HG02970 (cell line): ENCODE measurements around the gene ATF3.
"Not testable (repeated sequence)": the region's sequence is repeated elsewhere in the genome, so short reads cannot be mapped to it uniquely, and the experiment has no call there.

Source experiments
- ATAC-seq: cut with Tn5 transposase; IDR thresholded peaks from one replicate; pipeline ENCODE4 v1.9.1; 2021; ENCODE audit warnings: mild to moderate bottlenecking, moderate library complexity, moderate number of reproducible peaks; ENCODE audit not compliant: unreplicated experiment, low FRiP score

ATF3 gene

DNA sequence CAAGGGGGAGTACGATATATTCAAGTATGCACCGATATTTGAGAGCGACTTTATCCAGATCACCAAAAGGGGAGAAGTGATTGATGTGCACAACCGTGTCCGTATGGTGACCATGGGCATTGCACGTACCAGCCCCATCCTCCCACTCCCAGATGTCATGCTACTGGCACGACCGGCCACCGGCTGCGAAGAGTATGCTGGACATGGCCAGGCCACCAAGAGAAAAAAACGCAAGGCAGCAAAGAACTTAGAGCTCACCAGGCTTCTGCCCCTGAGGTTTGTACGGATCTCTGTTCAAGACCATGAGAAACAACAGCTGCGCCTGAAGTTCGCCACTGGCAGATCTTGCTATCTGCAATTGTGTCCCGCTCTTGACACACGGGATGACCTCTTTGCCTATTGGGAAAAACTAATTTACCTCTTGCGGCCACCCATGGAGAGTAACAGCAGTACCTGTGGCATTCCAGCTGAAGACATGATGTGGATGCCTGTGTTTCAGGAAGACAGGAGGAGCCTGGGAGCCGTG, 16.5 kb downstream of the ATF3 start:
- no peak for ATAC-seq

DNA sequence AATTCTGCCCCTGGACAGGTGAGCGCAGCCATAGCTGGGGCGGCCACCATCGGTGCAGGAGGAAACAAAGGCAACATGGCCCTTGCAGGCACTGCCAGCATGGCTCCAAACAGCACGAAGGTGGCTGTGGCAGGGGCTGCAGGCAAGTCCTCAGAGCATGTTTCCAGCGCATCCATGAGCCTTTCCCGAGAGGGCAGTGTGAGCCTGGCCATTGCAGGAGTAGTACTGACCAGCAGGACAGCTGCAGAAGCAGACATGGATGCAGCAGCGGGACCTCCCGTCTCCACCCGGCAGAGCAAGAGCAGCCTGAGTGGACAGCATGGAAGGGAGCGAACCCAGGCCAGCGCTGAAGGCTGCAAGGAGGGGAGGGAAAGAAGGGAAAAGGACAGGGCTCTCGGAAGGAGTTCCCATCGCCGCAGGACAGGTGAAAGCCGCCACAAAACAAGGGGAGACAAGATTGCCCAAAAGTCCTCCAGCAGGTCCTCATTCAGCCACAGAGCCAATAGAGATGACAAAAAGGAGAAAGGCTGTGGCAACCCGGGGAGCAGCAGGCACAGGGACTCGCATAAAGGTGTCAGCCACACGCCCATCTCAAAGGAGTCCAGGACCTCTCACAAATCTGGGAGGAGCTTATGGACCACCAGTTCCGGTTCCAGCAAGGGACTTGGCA, 17.4 kb downstream of the ATF3 start:
- no peak for ATAC-seq

DNA sequence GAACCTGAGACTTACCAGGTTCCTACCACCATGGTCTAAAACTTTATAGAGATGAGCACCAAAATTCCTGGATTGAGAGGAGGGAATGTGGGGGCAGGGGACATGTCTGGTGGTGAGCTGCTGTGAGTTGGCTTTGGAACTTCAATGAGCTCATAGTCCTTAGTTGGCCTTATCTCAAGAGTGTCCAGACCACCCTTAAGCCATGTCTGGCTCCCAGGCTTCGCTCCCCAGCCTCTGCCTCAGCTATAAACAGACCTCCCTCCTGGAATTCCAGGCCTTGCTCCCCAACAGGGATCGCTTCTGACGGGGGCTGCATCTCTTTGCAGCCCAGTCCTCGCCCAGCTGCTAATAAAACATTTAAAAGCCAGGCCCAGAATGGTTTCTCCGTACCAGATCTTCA, 19.5 kb downstream of the ATF3 start:
- no peak for ATAC-seq

DNA sequence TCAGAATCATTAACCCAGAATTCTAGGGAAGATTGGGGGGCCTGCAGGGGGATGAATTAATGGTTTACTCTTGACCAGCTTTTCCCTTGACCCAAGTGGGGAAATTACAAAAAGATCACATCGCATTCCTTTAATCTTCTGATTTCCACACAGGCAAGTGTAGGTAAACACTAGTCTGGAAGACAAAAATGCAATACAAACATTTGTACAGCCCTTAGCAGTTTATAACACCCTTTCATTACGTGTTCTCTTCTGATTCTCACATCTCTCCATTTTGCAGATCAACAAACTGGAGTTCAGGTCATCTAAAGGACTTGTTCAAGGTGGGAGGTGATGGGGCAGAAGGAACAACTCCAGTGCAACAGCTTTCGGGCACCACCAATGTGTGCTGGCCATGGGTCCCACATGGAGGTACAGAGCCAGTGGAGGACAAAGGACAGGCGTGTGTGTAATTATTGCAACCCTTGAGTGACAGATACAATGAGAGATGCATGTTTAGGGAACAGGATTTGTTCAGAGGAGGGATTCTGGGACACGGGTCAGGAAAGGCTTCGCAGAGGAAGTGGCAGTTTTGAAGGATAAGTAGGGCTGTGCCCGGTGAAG, 20.4 kb downstream of the ATF3 start:
- no peak for ATAC-seq

DNA sequence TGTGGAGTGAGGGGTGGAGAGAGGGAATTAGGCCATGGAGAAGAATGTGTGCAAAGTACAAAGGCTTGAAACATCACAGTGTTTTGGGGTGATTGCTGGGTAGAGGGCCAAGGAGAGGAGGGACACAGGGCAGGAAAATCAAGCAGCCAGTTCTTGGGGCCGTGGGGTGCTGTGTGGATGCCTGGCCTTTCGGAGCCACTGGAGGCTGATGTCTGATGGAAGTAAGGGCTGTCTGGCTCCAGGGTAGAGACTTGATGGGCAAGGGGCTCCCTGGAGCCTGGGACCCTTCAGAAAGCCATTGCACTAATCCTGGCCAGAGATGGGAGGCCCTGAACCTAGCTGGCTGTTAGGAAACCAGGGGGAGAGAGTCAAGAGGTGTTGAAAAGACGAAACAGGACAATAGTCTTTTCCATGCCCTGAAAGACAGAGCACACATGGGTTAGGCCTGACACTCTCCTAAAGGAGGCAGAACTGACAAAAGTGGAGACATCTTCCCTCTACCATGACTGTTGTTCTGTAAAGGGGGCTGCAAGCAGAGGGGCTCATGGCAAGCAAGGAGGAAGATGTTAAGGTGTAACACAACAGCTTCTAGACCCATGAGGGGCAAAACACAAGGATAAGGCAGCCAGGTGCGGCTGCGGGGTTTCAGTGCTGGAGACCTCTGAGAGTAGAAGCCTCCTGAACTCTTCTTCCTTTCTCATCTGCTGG, 21.0 kb downstream of the ATF3 start:
- ATAC-seq: no peak

DNA sequence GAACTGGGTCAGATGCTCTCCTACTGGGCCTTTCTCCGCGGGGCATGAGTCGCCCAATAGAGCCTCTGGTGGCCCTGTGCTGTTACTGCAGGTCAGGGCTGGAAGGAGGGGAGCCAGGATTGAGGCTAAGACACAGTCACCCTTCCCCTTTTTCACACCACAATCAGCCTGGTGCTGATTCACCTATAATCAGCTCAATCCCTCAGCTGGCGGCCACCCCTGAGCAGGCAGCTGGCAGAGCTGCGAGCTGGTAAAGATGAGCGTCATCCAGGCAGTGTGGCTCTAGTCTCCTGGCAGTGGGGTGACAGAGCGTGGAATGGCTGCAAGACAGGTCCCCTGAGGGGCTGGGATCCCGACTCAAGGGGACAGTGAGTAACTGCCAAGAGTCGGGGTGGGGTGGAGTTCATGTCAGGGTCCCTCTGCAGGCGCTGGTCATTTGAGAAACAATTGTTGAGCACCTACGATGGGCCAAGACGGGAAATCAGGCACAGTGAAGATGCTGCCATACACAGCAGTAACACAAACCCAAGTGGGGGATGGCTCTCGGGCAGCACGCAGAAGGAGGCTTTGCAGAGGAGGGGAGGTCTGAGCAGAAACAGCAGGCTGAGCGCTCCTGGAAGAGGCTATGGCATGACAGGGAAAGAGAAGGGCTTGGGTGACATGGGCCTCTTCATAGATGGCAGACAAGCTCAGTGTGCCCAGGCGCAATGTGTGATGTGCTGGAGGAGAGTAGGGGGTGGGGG, 21.8 kb downstream of the ATF3 start:
- ATAC-seq: peak; percentile 64

DNA sequence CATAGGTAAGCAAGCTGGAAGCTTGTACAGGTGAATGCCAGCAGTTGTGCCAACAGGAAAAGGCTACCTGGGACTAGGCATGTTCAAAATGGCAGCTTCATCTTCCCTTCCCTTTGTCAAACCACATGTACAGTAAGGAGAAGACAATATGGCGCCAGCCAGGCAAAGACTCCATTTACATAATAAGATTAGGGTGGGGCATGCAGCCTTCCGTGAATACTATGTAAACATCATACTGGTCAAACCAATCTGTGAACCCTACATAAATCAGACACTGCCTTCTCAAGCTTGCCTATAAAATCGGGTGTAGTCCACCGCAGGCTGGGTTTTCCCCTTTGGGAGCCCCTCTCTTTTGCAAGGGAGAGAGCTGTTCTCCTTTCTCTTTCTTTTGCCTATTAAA, 24.6 kb downstream of the ATF3 start:
- no peak for ATAC-seq

DNA sequence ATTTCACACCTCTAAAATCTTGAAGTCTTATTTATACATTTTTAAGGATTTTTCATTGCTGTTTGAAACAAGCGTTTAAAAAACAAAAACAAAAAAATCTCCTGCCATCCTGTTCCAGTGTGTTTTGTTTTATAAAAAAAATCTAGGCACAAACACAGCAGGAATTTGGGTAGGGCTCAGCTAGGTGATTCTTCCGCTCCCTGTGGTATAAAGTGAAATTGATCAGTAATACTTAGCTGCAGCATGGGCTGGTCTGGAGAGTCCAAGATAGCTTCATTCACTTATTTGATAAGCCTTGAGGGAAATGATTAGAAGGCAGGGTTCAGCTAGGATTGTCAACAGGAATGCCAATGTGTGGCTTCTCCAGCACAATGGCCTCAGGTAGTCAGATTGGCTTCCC, 25.7 kb downstream of the ATF3 start:
- ATAC-seq: no peak

DNA sequence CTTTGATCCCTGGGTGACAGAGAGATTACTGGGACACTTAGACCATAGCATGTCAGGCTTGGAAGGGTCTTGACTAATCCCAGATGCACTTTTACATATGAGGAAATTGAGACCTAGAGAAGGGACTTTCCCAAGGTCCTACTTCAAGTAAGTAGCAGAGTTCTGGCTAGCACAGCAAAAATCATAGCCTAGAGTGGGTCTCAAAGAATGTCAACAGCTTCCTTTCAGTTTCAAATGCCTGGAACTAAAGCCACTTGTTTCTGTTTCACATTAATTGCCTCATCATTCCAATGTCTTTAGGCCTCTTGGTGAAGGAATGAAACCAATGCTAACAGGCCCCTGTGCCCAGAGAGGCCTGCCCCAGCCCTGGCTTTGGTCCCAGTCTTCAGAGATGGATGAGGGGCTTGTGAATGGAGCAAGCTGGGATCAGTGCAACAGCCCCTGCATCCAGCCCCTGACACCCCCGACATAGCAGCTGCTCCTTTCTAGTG, 26.6 kb downstream of the ATF3 start:
- no peak for ATAC-seq

DNA sequence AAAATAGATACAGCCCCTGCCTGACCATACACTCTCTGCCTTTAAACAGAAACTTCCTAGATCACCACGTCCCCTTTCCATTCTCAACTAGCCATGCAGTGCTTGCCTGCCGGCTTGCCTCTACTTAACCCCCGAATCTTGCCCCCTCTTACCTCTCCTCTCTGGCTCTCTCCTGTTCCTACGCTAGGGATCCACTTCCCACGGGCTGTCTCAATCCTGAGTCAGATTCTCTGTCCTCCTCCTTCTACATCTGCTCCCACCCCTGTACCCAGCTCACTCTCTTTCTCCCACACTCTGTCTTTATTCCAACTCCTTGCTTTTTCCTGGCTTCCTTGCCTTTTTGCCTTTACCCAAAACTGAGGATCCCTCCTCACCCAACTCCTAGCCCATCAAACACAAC, 29.3 kb downstream of the ATF3 start:
- ATAC-seq: no peak

DNA sequence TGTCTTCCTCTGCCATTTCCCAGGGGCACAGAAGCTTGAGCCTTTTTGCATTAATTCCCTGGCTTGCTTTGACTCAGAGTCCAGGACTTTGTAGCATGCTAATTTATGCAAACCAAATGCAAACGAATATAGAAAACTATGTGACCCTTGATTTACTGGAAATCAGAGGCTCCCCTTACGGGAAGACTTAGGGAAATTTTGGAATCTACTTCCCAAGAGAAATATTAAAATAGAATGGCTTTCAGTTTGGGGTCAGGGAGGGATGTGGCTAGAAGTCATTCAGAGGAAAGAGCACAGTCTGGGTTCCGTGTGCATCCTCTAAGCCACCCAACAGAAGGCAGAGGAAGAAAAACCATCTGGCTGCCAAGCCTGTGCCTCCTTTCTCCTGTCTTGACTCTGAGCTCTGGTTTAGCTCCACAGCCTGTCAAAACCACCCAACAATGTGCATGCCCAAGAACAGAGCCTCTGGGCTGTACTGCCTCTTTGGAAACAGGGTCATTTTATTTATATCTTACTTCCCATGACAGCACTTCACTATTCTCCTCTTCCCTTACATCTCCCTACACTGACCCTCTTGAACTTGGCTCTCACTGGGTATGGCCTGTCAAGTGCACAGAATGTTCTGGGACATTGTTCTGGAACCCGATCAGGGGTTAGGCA, 30.1 kb downstream of the ATF3 start:
- ATAC-seq: no peak

DNA sequence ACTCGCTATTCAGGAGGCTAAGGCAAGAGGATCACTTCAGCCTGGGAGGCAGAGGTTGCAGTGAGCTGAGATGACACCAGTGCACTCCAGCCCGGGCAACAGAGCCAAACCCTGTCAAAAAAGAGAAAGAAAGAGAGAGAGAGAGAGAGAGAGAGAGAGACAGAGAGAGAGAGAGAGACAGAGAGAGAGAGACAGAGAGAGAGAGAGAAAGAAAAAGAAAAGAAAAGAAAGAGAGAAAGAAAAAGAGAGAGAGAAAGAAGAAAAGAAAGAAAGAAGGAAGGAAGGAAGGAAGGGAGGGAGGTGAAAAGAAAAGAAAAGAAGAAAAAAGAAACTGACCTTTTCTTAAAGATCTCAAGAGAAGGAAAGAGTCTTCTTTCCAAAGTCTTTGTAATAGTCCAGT, 31.0 kb downstream of the ATF3 start:
- ATAC-seq: not testable (repeated sequence)

DNA sequence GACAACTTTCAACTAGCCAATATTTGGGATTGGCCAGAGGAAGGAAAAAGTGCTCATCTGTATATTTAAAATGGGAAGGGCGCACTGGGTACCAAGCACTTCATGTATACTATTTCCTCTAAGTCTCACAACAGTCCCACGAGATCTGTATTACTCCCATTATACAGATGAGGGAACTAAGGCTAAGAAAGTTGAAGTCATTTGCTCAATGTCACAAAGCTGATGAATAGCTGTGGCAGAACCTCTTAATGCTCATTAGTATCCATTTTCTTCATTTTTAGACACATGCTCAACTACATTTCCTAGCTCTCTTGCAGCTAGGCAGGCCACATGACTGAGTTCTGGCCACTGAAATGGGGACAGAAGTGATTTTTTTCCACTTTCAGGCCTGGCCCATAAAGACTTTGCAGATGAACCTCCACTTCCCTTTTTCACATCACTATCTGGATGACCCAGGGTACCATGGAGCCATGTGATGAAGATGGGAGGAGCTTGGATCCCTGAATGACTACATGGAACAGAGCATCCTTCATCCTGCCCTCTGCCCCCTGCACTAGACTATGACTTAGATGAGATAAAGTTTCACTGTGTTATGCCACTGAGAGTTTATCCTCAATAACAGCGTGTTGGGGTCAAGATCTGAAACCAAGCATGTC, 31.8 kb downstream of the ATF3 start:
- ATAC-seq: no peak

DNA sequence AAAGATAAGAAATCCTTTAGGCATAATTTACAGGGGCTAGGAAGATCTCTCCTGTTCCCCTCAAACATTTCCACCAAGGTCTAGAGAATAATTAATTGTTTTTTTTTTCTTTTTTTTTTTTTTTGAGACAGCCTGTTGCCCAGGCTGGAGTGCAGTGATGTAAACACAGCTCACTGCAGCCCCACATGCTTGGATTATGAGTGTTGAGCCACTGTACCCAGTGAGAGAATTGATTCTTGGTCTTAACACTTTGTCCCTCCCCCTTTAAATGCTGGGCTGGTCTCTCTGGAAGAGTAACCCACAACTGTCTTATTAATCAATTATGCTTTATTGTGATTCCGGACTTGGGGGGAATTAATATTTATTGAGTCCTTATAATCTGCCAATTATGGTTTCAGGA, 33.4 kb downstream of the ATF3 start:
- no peak for ATAC-seq

DNA sequence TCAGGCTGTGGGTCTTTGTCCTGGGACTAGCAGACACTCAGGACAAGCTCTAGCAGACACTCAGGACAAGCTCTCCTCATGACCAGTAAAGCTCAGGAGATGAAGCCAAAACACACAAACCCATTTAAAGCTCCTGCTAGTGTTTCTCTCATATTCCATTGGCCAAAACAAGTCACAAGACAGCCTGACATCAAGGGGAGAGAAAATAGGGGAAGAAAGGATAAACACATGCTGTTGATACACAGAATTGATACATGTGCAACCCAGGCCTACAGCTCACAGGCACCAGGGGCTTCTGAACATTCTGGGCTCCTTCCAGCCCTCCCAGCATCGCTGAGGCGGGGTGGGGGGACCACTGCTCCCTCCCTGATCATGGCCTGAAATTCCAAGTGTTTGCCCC, 35.3 kb downstream of the ATF3 start:
- ATAC-seq: no peak

DNA sequence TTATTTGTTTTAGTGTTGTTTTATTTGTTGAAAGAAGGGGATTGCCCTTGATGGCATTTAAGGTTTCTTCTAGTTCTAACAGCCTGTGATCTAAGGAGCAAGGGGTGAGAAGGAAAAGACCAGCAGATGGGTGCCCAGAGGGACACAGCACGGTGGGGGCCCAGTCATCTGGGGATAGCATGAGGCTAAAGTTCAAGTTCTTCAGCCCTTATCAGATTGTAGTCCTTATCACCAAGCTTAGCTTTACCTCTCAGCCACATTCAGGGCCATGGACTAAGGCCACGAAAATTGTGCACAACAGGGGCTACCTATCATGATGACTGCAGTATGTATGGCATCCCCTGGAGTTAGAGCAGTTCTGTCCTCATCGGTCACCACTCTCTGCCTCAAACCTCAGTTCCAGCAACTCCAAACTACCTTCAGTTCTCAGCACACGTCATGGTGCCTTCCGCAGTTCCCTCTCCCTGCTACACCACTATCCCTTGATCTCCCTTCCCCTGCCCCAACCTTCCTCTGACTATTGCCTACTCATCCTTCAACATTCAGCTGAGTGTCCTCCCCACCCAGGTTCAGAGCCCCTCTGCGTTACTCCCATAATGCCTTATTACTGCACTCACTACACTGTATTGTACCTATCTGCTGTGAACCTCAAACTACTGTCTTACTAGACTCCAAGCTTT, 36.4 kb downstream of the ATF3 start:
- ATAC-seq: no peak

DNA sequence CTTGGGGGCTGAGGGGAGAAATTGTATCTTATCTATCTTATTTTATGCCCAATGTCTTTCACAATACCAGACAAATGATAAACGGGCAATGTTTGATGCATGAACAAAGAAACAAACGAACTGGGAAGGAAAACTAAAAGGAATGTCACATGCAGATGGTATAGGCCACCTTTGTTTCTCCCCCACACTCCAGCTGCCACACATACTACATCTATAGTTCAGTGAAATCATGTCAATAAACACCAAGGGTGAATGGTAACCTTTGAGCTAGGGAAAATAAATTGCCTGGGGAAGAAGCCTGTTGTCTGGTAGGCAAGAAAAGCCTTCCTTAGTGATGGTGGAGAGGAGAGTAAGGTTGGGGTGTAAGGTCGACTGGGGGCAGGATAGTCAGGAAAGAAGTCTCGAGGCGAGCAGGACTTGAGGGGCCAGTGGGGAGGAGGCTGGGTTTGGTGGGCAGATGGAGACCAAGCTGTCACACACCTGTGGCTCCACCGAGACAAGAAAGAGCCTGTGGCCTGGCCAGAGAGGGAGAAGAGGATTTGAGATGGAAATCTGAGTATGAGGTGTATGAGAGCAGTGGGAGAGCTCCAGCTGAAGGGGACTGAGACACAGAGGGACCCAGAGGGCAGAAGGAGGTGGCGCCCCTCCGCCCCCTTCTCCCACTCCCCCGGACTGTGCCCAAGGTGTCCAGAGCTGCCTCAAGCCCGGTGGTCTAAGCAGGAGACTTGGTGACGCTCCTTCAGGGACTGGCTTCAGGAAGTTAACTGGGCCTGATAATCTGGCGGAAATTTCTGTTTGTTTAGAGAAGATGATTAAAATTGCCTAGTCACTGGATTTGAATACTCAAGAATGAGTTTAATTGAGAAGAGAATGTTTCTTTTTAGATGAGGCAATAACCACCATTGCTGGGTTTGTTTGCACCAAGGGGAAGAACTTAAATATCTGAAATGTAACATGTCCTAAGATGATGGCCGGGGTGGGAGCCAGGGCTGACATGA, 37.3 kb downstream of the ATF3 start:
- ATAC-seq: no peak

DNA sequence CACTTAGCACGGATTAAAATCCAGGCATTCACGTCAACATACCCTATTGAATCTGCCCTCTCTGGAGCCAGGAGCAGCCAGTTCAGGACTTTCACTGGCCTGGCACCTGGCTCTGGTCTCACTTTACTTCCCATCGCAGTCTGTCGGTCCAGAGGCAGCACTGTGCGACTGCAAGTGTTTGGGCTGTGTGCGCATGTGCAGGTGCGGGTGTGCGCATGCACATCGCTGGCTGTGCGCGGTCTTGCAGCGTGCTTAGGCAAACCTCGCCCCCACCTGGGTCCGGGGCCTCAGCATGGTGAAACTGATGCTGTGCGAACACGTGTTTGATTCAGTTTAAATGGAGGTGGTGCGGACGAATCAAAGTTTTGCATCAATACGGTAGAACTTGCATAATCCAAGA, 38.0 kb downstream of the ATF3 start:
- no peak for ATAC-seq
